ENCODE measurements around the gene HYOU1. TPM values are rescaled to one million over a fixed set of nuclear protein-coding genes. Genes with fewer than 3 reads are reported as not detected.

HYOU1 gene
- polyA plus RNA-seq, 1 of the 3 experiments (the other 2 are of a cell fraction), result 90.8 TPM

- Histone ChIP-seq H3K27ac (ENCODE audit: low read depth in 2 of 2, low read length in 1 of 2) (peak within 1 kb of the TSS in 1 of 2 experiments; percentile 74; a peak in 2 of 4 replicates), H3K27me3 (ENCODE audit: insufficient read depth) (no peaks in the 10 kb centered on the region), H4K20me1 (ENCODE audit: insufficient read depth) (no peaks in the 10 kb centered on the region), H3K79me2 (ENCODE audit: insufficient read depth) (no peaks in the 10 kb centered on the region), H3K9me3 (no peaks in the 10 kb centered on the region), H3K36me3 (replicated peaks in 1 of 2; ENCODE audit: control insufficient read depth in 1 of 2, insufficient read depth in 2 of 2, low read length in 1 of 2) (peaks cover 0 to 9% of the 10 kb centered on the region in 2 experiments), H3K4me1 (ENCODE audit: control insufficient read depth in 1 of 2, insufficient read depth in 2 of 2, low read depth in 1 of 2, low read length in 1 of 2) (peaks cover 5 to 12% of the 10 kb centered on the region in 2 experiments; a peak in 2 of 4 replicates), H3K9ac (peak within 1 kb of the TSS; percentile 58; the same call in 1 of the 2 replicates), H3K4me3 (ENCODE audit: low read depth in 2 of 2, low read length in 1 of 2) (peak within 1 kb of the TSS; percentile 76 to 81), H3K9me2 (no peaks in the 10 kb centered on the region), H3F3A (replicated peaks; ENCODE audit: insufficient read depth) (no peaks in the 10 kb centered on the region), H2AFZ (ENCODE audit: low read depth) (peak within 1 kb of the TSS; percentile 88; the same call in 1 of the 2 replicates), H3K4me2 (peak within 1 kb of the TSS; percentile 94)
- peak; percentile 98 for DNase-seq
- WGBS (ENCODE audit: low lambda C conversion rate), result 0% methylated on average over 17 of the region's 67 CpGs
- ChIA-PET POLR2A (interaction anchor here (1.0 to 2.0 kb wide), 2 partner anchors 12 to 26 kb away, joined by 5 to 6 read pairs; partner anchors contain the start of genes RPS25 and TRAPPC4), CTCF (interaction anchor here (0.7 to 3.0 kb wide), 9 partner anchors 10 to 425 kb away, joined by 3 to 16 read pairs (median 5); partner anchors contain the start of genes HYOU1, RPS25 and TRAPPC4)
- TF ChIP-seq TEAD4 (IDR thresholded peaks at IDR 0.05; ENCODE audit: borderline replicate concordance, insufficient read depth), result no peak
- TF ChIP-seq MAX (IDR thresholded peaks at IDR 0.05; ENCODE audit: low read depth), result peak; percentile 99
- TF ChIP-seq FOSL2 (IDR thresholded peaks at IDR 0.05; ENCODE audit: borderline replicate concordance, low read depth), result no peak
- peak; percentile 93 for TF ChIP-seq MXI1 (IDR thresholded peaks at IDR 0.05; ENCODE audit: low read depth, low read length)
- no peak for TF ChIP-seq PBX3 (IDR thresholded peaks at IDR 0.05)
- TF ChIP-seq USF1 (IDR thresholded peaks at IDR 0.05; ENCODE audit: borderline replicate concordance, low read depth), result peak; percentile 68; the same call in 1 of the 2 replicates
- no peak for TF ChIP-seq RCOR1 (IDR thresholded peaks at IDR 0.05; ENCODE audit: low read length)
- TF ChIP-seq JUND (IDR thresholded peaks at IDR 0.05), result no peak
- TF ChIP-seq POLR2AphosphoS5 (IDR thresholded peaks at IDR 0.05; ENCODE audit: low read depth, low read length), result peak; percentile 80
- TF ChIP-seq RAD21 (IDR thresholded peaks at IDR 0.05; ENCODE audit: low read length), result peak; percentile 61
- no peak for TF ChIP-seq GATA2 (CRISPR knock-in tag; IDR thresholded peaks at IDR 0.05)
- TF ChIP-seq FOXJ3 (CRISPR knock-in tag; IDR thresholded peaks at IDR 0.05), result no peak
- no peak for TF ChIP-seq ZBTB33 (IDR thresholded peaks at IDR 0.05; ENCODE audit: borderline replicate concordance, low read depth)
- no peak for TF ChIP-seq YY1 (IDR thresholded peaks at IDR 0.05; ENCODE audit: low read depth)
- no peak for TF ChIP-seq CHD2 (IDR thresholded peaks at IDR 0.05; ENCODE audit: low read length, partially characterized antibody)
- no peak for TF ChIP-seq GABPA (IDR thresholded peaks at IDR 0.05; ENCODE audit: low read depth)
- peak; percentile 48; the same call in 1 of the 2 replicates for TF ChIP-seq SMC3 (IDR thresholded peaks at IDR 0.05; ENCODE audit: low read depth, low read length)
- TF ChIP-seq TCF12 (IDR thresholded peaks at IDR 0.05), result no peak
- no peak for TF ChIP-seq NFIC (IDR thresholded peaks at IDR 0.05; ENCODE audit: borderline replicate concordance)
- TF ChIP-seq SIN3A (IDR thresholded peaks at IDR 0.05; ENCODE audit: borderline replicate concordance, low read depth, low read length), result no peak
- no peak for TF ChIP-seq MEF2A (IDR thresholded peaks at IDR 0.05; ENCODE audit: borderline replicate concordance, low read depth)
- TF ChIP-seq NRF1 (IDR thresholded peaks at IDR 0.05; ENCODE audit: low read depth, low read length), result peak; percentile 93
- TF ChIP-seq REST (IDR thresholded peaks at IDR 0.05; ENCODE audit: low read depth, low read length), result no peak
- TF ChIP-seq ELF1 (IDR thresholded peaks at IDR 0.05), result no peak
- TF ChIP-seq EP300 (IDR thresholded peaks at IDR 0.05; ENCODE audit: borderline replicate concordance in 1 of 2, low read depth in 1 of 2, low read length in 1 of 2), result no peak
- TF ChIP-seq EZH2phosphoT487 (IDR thresholded peaks at IDR 0.05; ENCODE audit: borderline replicate concordance, low read depth), result no peak
- TF ChIP-seq RFX5 (IDR thresholded peaks at IDR 0.05; ENCODE audit: low read length), result no peak
These were observed 26.5 kb downstream of the HYOU1 start, which contains the start of gene SLC37A4 for GRCh38 chr11:119030329-119031047. SLC37A4 (minus strand) TSS chr11:119030877.
